Measurements from ENCODE around the gene ARHGAP31. TPM values are rescaled to one million over a fixed set of nuclear protein-coding genes. Genes with fewer than 3 reads are reported as not detected.

The ARHGAP31 gene
- total and polyA plus RNA-seq, 4 donors: 0.99 to 4.6 (median 2.6) TPM

- no peak for DNase-seq (ENCODE audit: low spot score)
- peaks cover 0 to 17% (median 9%) of the 10 kb centered on the region in 4 donors for H3K4me1 ChIP-seq (ENCODE audit: control insufficient read depth in 4 of 4, insufficient read depth in 4 of 4, low read length in 3 of 4)
Measured at GRCh38 chr3:119292666-119293065, 1.5 kb upstream of the ARHGAP31 start.

GRCh38 chr3:119293105-119293870 lies 895 bp upstream of the ARHGAP31 start:
- TF ChIP-seq NR2F2 (IDR thresholded peaks at IDR 0.05) (peak; percentile 68), FOXA1 (IDR thresholded peaks at IDR 0.05) (no peak)
- H3K4me1 ChIP-seq (ENCODE audit: control insufficient read depth in 4 of 4, insufficient read depth in 4 of 4, low read length in 3 of 4): peaks cover 0 to 18% (median 9%) of the 10 kb centered on the region in 4 donors
- no peaks in the 10 kb centered on the region for H3K36me3 ChIP-seq (ENCODE audit: control insufficient read depth in 4 of 4, insufficient read depth in 3 of 4, low read depth in 1 of 4, low read length in 3 of 4)
- H3K27me3 ChIP-seq (ENCODE audit: control insufficient read depth in 4 of 4, insufficient read depth in 4 of 4, low read length in 3 of 4): no peaks in the 10 kb centered on the region
- peaks cover 0 to 4% (median 0%) of the 10 kb centered on the region in 4 donors for H3K9me3 ChIP-seq (ENCODE audit: control insufficient read depth in 4 of 4, low read length in 3 of 4)
- H3K4me3 ChIP-seq (ENCODE audit: low read depth in 1 of 3, low read length in 3 of 3): peak overlapping the region in 2 of 3 donors; percentile 61 to 68
- H3K9ac ChIP-seq (ENCODE audit: low read depth in 1 of 2, low read length in 2 of 2): peak overlapping the region in 1 of 2 donors; percentile 26
- peak overlapping the region; percentile 55 to 79 for H3K27ac ChIP-seq (ENCODE audit: low read depth in 1 of 2, low read length in 2 of 2)
- WGBS: 32% methylated on average over 4 of the region's 4 CpGs
- DNase-seq (ENCODE audit: low spot score): no peak

More at GRCh38 chr3:119292666-119293065, 1.5 kb upstream of the ARHGAP31 start:
- Histone ChIP-seq H3K9me3 (ENCODE audit: control insufficient read depth in 4 of 4, low read length in 3 of 4) (peaks cover 0 to 4% (median 0%) of the 10 kb centered on the region in 4 donors), H3K36me3 (ENCODE audit: control insufficient read depth in 4 of 4, insufficient read depth in 3 of 4, low read depth in 1 of 4, low read length in 3 of 4) (no peaks in the 10 kb centered on the region), H3K27ac (ENCODE audit: low read depth in 1 of 2, low read length in 2 of 2) (no peak overlapping the region), H3K27me3 (ENCODE audit: control insufficient read depth in 4 of 4, insufficient read depth in 4 of 4, low read length in 3 of 4) (no peaks in the 10 kb centered on the region), H3K9ac (ENCODE audit: low read depth in 1 of 2, low read length in 2 of 2) (no peak overlapping the region), H3K4me3 (ENCODE audit: low read depth in 1 of 3, low read length in 3 of 3) (no peak overlapping the region)
- TF ChIP-seq, protein P1, sequence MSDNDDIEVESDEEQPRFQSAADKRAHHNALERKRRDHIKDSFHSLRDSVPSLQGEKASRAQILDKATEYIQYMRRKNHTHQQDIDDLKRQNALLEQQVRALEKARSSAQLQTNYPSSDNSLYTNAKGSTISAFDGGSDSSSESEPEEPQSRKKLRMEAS (IDR thresholded peaks at IDR 0.05): no peak
- TF ChIP-seq EGR1 (IDR thresholded peaks at IDR 0.05; ENCODE audit: low read depth in 2 of 2) (no peak), YY1 (IDR thresholded peaks at IDR 0.05) (no peak), TAF1 (conservative IDR thresholded peaks at IDR 0.05) (no peak), HNF4A (conservative IDR thresholded peaks at IDR 0.05) (no peak), FOXA1 (IDR thresholded peaks at IDR 0.05) (no peak), RXRA (IDR thresholded peaks at IDR 0.05) (no peak), RAD21 (IDR thresholded peaks at IDR 0.05) (no peak), HNF4G (IDR thresholded peaks at IDR 0.05) (no peak)
- TF ChIP-seq, protein P2, sequence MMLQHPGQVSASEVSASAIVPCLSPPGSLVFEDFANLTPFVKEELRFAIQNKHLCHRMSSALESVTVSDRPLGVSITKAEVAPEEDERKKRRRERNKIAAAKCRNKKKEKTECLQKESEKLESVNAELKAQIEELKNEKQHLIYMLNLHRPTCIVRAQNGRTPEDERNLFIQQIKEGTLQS (IDR thresholded peaks at IDR 0.05): no peak
- TF ChIP-seq, protein P3, sequence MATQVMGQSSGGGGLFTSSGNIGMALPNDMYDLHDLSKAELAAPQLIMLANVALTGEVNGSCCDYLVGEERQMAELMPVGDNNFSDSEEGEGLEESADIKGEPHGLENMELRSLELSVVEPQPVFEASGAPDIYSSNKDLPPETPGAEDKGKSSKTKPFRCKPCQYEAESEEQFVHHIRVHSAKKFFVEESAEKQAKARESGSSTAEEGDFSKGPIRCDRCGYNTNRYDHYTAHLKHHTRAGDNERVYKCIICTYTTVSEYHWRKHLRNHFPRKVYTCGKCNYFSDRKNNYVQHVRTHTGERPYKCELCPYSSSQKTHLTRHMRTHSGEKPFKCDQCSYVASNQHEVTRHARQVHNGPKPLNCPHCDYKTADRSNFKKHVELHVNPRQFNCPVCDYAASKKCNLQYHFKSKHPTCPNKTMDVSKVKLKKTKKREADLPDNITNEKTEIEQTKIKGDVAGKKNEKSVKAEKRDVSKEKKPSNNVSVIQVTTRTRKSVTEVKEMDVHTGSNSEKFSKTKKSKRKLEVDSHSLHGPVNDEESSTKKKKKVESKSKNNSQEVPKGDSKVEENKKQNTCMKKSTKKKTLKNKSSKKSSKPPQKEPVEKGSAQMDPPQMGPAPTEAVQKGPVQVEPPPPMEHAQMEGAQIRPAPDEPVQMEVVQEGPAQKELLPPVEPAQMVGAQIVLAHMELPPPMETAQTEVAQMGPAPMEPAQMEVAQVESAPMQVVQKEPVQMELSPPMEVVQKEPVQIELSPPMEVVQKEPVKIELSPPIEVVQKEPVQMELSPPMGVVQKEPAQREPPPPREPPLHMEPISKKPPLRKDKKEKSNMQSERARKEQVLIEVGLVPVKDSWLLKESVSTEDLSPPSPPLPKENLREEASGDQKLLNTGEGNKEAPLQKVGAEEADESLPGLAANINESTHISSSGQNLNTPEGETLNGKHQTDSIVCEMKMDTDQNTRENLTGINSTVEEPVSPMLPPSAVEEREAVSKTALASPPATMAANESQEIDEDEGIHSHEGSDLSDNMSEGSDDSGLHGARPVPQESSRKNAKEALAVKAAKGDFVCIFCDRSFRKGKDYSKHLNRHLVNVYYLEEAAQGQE (IDR thresholded peaks at IDR 0.05): no peak
- 92% methylated on average over 4 of the region's 4 CpGs for WGBS
